OCI-LY1 (cell line): ENCODE measurements around the gene MAP3K8.

Experiments
- H2AFZ ChIP-seq: fragments of 200-600 bp; sonication (generic), shearing (Covaris generic); 2 replicates; pipeline ENCODE4 v1.6.0; 2014; ENCODE audit warnings: antibody characterized with exemption, mild to moderate bottlenecking, low read length
- H3F3A ChIP-seq: fragments of 200-600 bp; sonication (generic), shearing (Covaris generic); 2 replicates; pipeline ENCODE4 v1.6.0; 2014; ENCODE audit warnings: mild to moderate bottlenecking, antibody characterized with exemption, low read length, moderate library complexity; ENCODE audit not compliant: insufficient read depth
- H3K27ac ChIP-seq: fragments of 200-600 bp; sonication (generic); 2 replicates; pipeline ENCODE4 v1.5.1; 2014; ENCODE audit warnings: low read length, mixed run types, mild to moderate bottlenecking, low read depth; ENCODE audit not compliant: poor library complexity, severe bottlenecking
- H3K27me3 ChIP-seq: fragments of 200-600 bp; sonication (generic); 2 replicates; pipeline ENCODE4 v1.6.0; 2014; ENCODE audit warnings: antibody characterized with exemption, mild to moderate bottlenecking, low read length, moderate library complexity; ENCODE audit not compliant: insufficient read depth
- H3K36me3 ChIP-seq: fragments of 200-600 bp; sonication (generic); 2 replicates; pipeline ENCODE4 v1.6.1; 2014; ENCODE audit warnings: mild to moderate bottlenecking, antibody characterized with exemption, low read length, moderate library complexity, mixed read lengths; ENCODE audit not compliant: insufficient read depth
- H3K4me1 ChIP-seq: fragments of 200-600 bp; sonication (generic); 2 replicates; pipeline ENCODE4 v1.5.1; 2014; ENCODE audit warnings: mild to moderate bottlenecking, low read length, moderate library complexity; ENCODE audit not compliant: insufficient read depth, severe bottlenecking
- H3K4me2 ChIP-seq: fragments of 200-600 bp; sonication (generic), shearing (Covaris generic); 2 replicates; pipeline ENCODE4 v1.6.1; 2014; ENCODE audit warnings: low read length
- H3K4me3 ChIP-seq: fragments of 200-600 bp; sonication (generic); 2 replicates; pipeline ENCODE4 v1.5.1; 2014; ENCODE audit warnings: low read length, low read depth, mild to moderate bottlenecking, mixed read lengths; ENCODE audit not compliant: poor library complexity, severe bottlenecking
- H3K79me2 ChIP-seq: fragments of 200-600 bp; shearing (Covaris generic); 2 replicates; pipeline ENCODE4 v1.6.1; 2016; ENCODE audit warnings: mixed run types, low read length, mixed read lengths; ENCODE audit not compliant: insufficient read depth
- H3K9ac ChIP-seq: fragments of 200-600 bp; sonication (generic), shearing (Covaris generic); 2 replicates; pipeline ENCODE4 v1.6.1; 2014; ENCODE audit warnings: mild to moderate bottlenecking, low read length, mixed read lengths
- H3K9me2 ChIP-seq: fragments of 200-600 bp; sonication (generic), shearing (Covaris generic); 2 replicates; pipeline ENCODE4 v1.6.1; 2014; ENCODE audit warnings: low read depth, mild to moderate bottlenecking, low read length, mixed read lengths
- H3K9me3 ChIP-seq: fragments of 200-600 bp; shearing (Covaris generic); 2 replicates; pipeline ENCODE4 v1.6.1; 2014; ENCODE audit warnings: low read length, mixed read lengths
- H4K20me1 ChIP-seq: fragments of 200-600 bp; sonication (generic), shearing (Covaris generic); 2 replicates; pipeline ENCODE4 v1.6.0; 2016; ENCODE audit warnings: mild to moderate bottlenecking, low read length; ENCODE audit not compliant: insufficient read depth
- CTCF ChIP-seq: fragments of 200-600 bp; sonication (generic), shearing (Covaris generic); IDR thresholded peaks from 2 replicates; pipeline ENCODE4 v1.5.1; 2017; ENCODE audit warnings: mild to moderate bottlenecking, antibody characterized with exemption, low read length, moderate library complexity, mixed read lengths
- EZH2 ChIP-seq: fragments of 200-600 bp; sonication (generic), shearing (Covaris generic); IDR thresholded peaks from 2 replicates; pipeline ENCODE4 v1.8.0; 2017; ENCODE audit warnings: borderline replicate concordance, mixed run types, mild to moderate bottlenecking, antibody characterized with exemption, low read length, moderate library complexity, mixed read lengths

Gene MAP3K8

GRCh38 chr10:30448092-30448491 lies 14.1 kb downstream of the MAP3K8 start:
- no peaks in the 10 kb centered on the region for H3K27me3 ChIP-seq
- H3K9ac ChIP-seq, result no peak overlapping the region
- no peaks in the 10 kb centered on the region for H4K20me1 ChIP-seq
- H3K4me1 ChIP-seq, result peaks cover 36% of the 10 kb centered on the region
- peaks cover 37% of the 10 kb centered on the region for H3K36me3 ChIP-seq
- no peak overlapping the region for H2AFZ ChIP-seq
- H3F3A ChIP-seq, result no peaks in the 10 kb centered on the region
- H3K27ac ChIP-seq, result peak overlapping the region; percentile 62
- TF ChIP-seq EZH2, result no peak
- no peak for TF ChIP-seq CTCF
- H3K79me2 ChIP-seq, result no peaks in the 10 kb centered on the region
- no peak overlapping the region for H3K4me3 ChIP-seq
- no peak overlapping the region for H3K4me2 ChIP-seq
- no peaks in the 10 kb centered on the region for H3K9me2 ChIP-seq
- H3K9me3 ChIP-seq, result no peaks in the 10 kb centered on the region

- Histone ChIP-seq H2AFZ (no peak overlapping the region), H3F3A (no peaks in the 10 kb centered on the region), H3K4me1 (peaks cover 39% of the 10 kb centered on the region), H3K9me2 (no peaks in the 10 kb centered on the region), H3K4me3 (no peak overlapping the region), H4K20me1 (no peaks in the 10 kb centered on the region), H3K9ac (no peak overlapping the region), H3K36me3 (peaks cover 41% of the 10 kb centered on the region), H3K4me2 (no peak overlapping the region; the same call in 1 of the 2 replicates), H3K9me3 (no peaks in the 10 kb centered on the region), H3K27ac (peak overlapping the region; percentile 66), H3K27me3 (no peaks in the 10 kb centered on the region), H3K79me2 (no peaks in the 10 kb centered on the region)
- TF ChIP-seq CTCF (no peak), EZH2 (no peak)
Measured at GRCh38 chr10:30453764-30454527, 20.0 kb downstream of the MAP3K8 start.

GRCh38 chr10:30454744-30455510 lies 20.9 kb downstream of the MAP3K8 start:
- Histone ChIP-seq H3K9me2 (no peaks in the 10 kb centered on the region), H3K4me3 (no peak overlapping the region), H3F3A (no peaks in the 10 kb centered on the region), H2AFZ (no peak overlapping the region), H3K9ac (0 out of 2 replicates have a peak overlapping the region, but pooled peaks have one; percentile 12), H3K4me2 (peak overlapping the region; percentile 49), H3K4me1 (peaks cover 39% of the 10 kb centered on the region), H3K9me3 (no peaks in the 10 kb centered on the region), H4K20me1 (no peaks in the 10 kb centered on the region), H3K79me2 (no peaks in the 10 kb centered on the region), H3K36me3 (peaks cover 41% of the 10 kb centered on the region), H3K27ac (peak overlapping the region; percentile 66), H3K27me3 (no peaks in the 10 kb centered on the region)
- no peak for TF ChIP-seq CTCF
- TF ChIP-seq EZH2, result no peak
